ENCODE data around the gene SIK3. TPM values are rescaled to one million over a fixed set of nuclear protein-coding genes. Genes with fewer than 3 reads are reported as not detected.

SIK3 gene
- polyA plus RNA-seq, 1 of the 3 experiments (the other 2 are of a cell fraction): 5.1 TPM

- no peak for TF ChIP-seq REST (IDR thresholded peaks at IDR 0.05; ENCODE audit: low read depth, low read length)
- TF ChIP-seq SIN3A (IDR thresholded peaks at IDR 0.05; ENCODE audit: borderline replicate concordance, low read depth, low read length): no peak
- TF ChIP-seq POLR2AphosphoS5 (IDR thresholded peaks at IDR 0.05; ENCODE audit: low read depth, low read length): no peak
- no peak for TF ChIP-seq JUND (IDR thresholded peaks at IDR 0.05)
- TF ChIP-seq RXRA (IDR thresholded peaks at IDR 0.05; ENCODE audit: borderline replicate concordance, low read depth): no peak
- TF ChIP-seq PBX3 (IDR thresholded peaks at IDR 0.05): no peak
- TF ChIP-seq MEF2A (IDR thresholded peaks at IDR 0.05; ENCODE audit: borderline replicate concordance, low read depth): no peak
- TF ChIP-seq EP300 (IDR thresholded peaks at IDR 0.05; ENCODE audit: borderline replicate concordance in 1 of 2, low read depth in 1 of 2, low read length in 1 of 2): no peak
- no peak for TF ChIP-seq CTCF (IDR thresholded peaks at IDR 0.05)
- no peak for TF ChIP-seq USF2 (IDR thresholded peaks at IDR 0.05; ENCODE audit: borderline replicate concordance, low read depth, low read length)
Observed at GRCh38 chr11:116935089-116935488, 163.1 kb downstream of the SIK3 start (continued).

- H3K79me2 ChIP-seq (ENCODE audit: insufficient read depth): no peaks in the 10 kb centered on the region
- H3K4me3 ChIP-seq (ENCODE audit: low read depth in 2 of 2, low read length in 1 of 2): no peak overlapping the region
- H2AFZ ChIP-seq (ENCODE audit: low read depth): no peak overlapping the region
- no peak overlapping the region for H3K27ac ChIP-seq (ENCODE audit: low read depth in 2 of 2, low read length in 1 of 2)
- H4K20me1 ChIP-seq (ENCODE audit: insufficient read depth): no peaks in the 10 kb centered on the region
- no peaks in the 10 kb centered on the region for H3F3A ChIP-seq (replicated peaks; ENCODE audit: insufficient read depth)
- H3K9me3 ChIP-seq: no peaks in the 10 kb centered on the region
- DNase-seq: no peak
- H3K4me1 ChIP-seq (ENCODE audit: control insufficient read depth in 1 of 2, insufficient read depth in 2 of 2, low read depth in 1 of 2, low read length in 1 of 2): peaks cover 10 to 11% of the 10 kb centered on the region in 2 experiments; a peak in 3 of 4 replicates
- no peaks in the 10 kb centered on the region for H3K9me2 ChIP-seq
- WGBS (ENCODE audit: low lambda C conversion rate): over 99% methylated on average over 3 of the region's 3 CpGs
- TF ChIP-seq ZBTB33 (IDR thresholded peaks at IDR 0.05; ENCODE audit: borderline replicate concordance, low read depth) (no peak), JUND (IDR thresholded peaks at IDR 0.05) (no peak), YY1 (IDR thresholded peaks at IDR 0.05; ENCODE audit: low read depth) (no peak), TAF1 (IDR thresholded peaks at IDR 0.05; ENCODE audit: borderline replicate concordance, low read depth, low read length) (no peak), USF1 (IDR thresholded peaks at IDR 0.05; ENCODE audit: borderline replicate concordance, low read depth) (no peak), POLR2AphosphoS5 (IDR thresholded peaks at IDR 0.05; ENCODE audit: low read depth, low read length) (no peak)
- ChIA-PET CTCF (no interaction called here), POLR2A (no interaction called here)
- no peak overlapping the region for H3K4me2 ChIP-seq
- no peak overlapping the region for H3K9ac ChIP-seq
- no peaks in the 10 kb centered on the region for H3K27me3 ChIP-seq (ENCODE audit: insufficient read depth)
- H3K36me3 ChIP-seq (replicated peaks in 1 of 2; ENCODE audit: control insufficient read depth in 1 of 2, insufficient read depth in 2 of 2, low read length in 1 of 2): no peaks in the 10 kb centered on the region
Observed at GRCh38 chr11:116933961-116934360, 164.3 kb downstream of the SIK3 start.
